ENCODE measurements around the gene ANKRD60. TPM values are rescaled to one million over a fixed set of nuclear protein-coding genes. Genes with fewer than 3 reads are reported as not detected.

The ANKRD60 gene
- polyA plus RNA-seq = not detected
- long read RNA-seq, donor 1 = 0 reads
- long read RNA-seq, donor 2 = 0 reads
- long read RNA-seq, donor 3 = 0 reads
- long read RNA-seq, donor 4 = 0 reads
- long read RNA-seq, donor 5 = 0 reads
- long read RNA-seq, donor 6 = 0 reads
- long read RNA-seq, donor 7 = 0 reads
- long read RNA-seq, donor 8 = 0 reads
- long read RNA-seq, donor 9 = 0 reads
- long read RNA-seq, donor 10 = 0 reads

DNA sequence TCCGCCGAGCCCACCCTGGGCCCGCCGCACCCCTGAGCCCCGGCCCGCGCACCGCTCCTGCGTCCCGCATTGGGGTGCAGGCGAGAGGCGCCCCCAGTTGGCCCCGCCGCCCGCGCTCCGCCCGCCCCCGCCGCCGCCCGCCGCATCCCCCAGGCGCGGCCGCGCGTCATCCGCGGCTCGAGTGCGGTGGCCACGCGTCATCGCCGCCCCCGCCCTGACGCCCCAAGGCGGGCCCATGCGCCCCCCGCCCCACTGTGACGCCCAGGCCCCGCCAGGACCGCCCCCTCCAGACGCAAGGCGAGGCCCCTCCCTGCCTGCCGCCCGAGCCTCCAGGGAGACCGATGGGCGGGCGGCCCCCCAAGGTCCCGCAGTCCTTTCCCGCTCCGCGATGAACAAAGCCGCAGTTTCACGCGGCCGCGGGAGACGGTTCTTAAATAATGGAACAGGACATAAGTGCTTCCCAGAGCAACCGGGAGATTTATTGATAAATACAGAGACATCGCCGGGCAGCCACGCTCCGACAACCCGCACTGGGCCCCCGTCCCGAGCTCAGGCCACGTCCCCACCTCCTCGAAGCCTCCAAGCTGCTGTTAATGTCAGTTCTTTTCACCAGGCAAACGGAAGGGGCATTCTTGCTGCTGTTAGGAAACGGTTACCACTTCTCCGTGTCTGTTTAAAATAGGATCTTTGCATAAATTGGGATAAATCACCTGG lies at the start of gene ANKRD60:
Gene ANKRD60 (minus strand): TSS at position 170 of the 714 bp plus-strand sequence. CDS start 0 bp downstream, at position 170.
- Histone ChIP-seq H3K27me3 (ENCODE audit: control insufficient read depth in 3 of 3, insufficient read depth in 3 of 3, low read length in 3 of 3) (peaks cover 3 to 50% (median 30%) of the 10 kb centered on the region in 3 donors), H3K4me3 (ENCODE audit: low read depth in 1 of 3, low read length in 3 of 3) (peak within 1 kb of the TSS in 1 of 3 donors; percentile 16), H3K9me3 (ENCODE audit: control insufficient read depth in 2 of 2, insufficient read depth in 1 of 2, low read depth in 1 of 2, low read length in 1 of 2) (peaks cover 0 to 7% of the 10 kb centered on the region in 2 donors), H3K27ac (ENCODE audit: low read depth in 1 of 3, low read length in 2 of 3) (no peak within 1 kb of the TSS), H3K36me3 (ENCODE audit: control insufficient read depth in 3 of 3, insufficient read depth in 2 of 3, low read depth in 1 of 3, low read length in 3 of 3) (peaks cover 0 to 4% (median 0%) of the 10 kb centered on the region in 3 donors), H3K4me1 (ENCODE audit: control insufficient read depth in 3 of 3, insufficient read depth in 2 of 3, low read depth in 1 of 3, low read length in 2 of 3) (no peaks in the 10 kb centered on the region)
- DNase-seq (peak in 1 of 2 donors; percentile 43), FAIRE-seq (no peak)
- 1 to 3% (median 2%) methylated on average over 37 to 74 of the region's 74 CpGs for WGBS, 3 donors

DNA sequence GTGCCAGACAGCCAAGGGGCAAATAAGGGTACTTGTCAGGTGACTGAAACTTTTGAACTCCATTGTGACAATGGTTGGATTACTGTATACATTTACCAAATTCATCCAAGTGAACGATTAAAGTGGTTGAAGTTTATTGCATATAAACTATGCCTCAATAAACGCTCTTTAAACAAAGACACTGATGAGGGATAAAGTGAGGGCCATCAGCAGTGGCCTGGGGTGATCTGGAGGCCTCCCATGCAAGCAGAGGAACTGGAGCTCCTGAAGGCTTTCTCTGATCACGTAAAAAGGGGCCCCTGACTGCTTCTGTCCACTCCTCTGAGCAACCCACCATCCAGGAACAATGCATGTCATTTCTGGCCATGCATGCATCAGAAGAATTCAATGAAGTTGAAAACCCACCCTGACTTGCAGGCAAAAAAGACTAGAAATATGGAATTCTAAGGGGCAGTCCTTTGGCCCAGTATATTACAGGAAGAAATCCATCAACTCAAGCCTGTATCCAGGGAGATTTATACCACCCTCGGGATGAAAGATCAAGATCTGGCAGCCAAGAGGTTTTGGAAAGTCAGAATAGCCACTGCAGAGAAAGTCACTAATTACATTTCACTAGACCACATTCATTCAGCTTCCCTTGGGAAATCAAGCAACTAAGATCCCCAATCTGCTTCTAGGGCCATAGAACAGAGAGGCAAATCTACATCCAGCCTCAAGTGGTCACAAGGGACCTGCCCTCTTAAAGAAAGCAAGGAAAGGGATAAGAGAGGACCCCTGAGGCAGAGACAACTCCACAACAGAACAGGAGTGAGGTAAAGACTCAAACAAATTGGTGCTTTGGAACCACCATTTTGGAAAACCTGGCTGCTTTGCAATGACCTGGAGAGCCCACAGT lies 49.4 kb upstream of the ANKRD60 start:
- no peak overlapping the region for H3K27ac ChIP-seq (ENCODE audit: low read depth in 1 of 3, low read length in 2 of 3)

DNA sequence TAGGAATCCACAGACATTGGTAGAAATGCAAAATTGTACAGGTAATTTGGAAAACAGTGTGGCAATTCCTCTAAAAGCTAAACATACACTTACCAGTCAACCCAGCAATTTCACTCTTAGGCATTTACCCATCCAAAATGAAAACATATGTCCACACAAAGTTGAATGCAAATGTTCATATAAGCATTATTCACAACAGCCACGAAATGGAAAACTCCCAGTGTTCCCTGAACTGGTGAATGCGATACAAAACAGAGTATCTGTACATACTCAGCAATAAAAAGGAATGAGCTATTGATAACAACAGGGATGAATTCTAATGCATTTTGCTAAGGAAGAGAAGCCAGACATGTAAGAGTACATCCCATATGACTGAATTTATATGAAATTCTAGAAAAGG lies 48.7 kb upstream of the ANKRD60 start:
- Histone ChIP-seq H3K27me3 (ENCODE audit: control insufficient read depth in 3 of 3, insufficient read depth in 3 of 3, low read length in 3 of 3) (no peaks in the 10 kb centered on the region), H3K9me3 (ENCODE audit: control insufficient read depth in 2 of 2, insufficient read depth in 1 of 2, low read depth in 1 of 2, low read length in 1 of 2) (peaks cover 0 to 4% of the 10 kb centered on the region in 2 donors), H3K27ac (ENCODE audit: low read depth in 1 of 3, low read length in 2 of 3) (no peak overlapping the region), H3K4me1 (ENCODE audit: control insufficient read depth in 3 of 3, insufficient read depth in 2 of 3, low read depth in 1 of 3, low read length in 2 of 3) (no peaks in the 10 kb centered on the region), H3K36me3 (ENCODE audit: control insufficient read depth in 3 of 3, insufficient read depth in 2 of 3, low read depth in 1 of 3, low read length in 3 of 3) (peaks cover 0 to 2% (median under 1%) of the 10 kb centered on the region in 3 donors), H3K4me3 (ENCODE audit: low read depth in 1 of 3, low read length in 3 of 3) (no peak overlapping the region)
- 91 to 93% (median 92%) methylated on average over 2 of the region's 2 CpGs for WGBS, 3 donors
- no peak for DNase-seq
- FAIRE-seq = no peak

More for the DNA sequence above, 49.4 kb upstream of the ANKRD60 start:
- WGBS, 3 donors = 58 to 75% (median 59%) methylated on average over 4 of the region's 4 CpGs
- DNase-seq = no peak
- Histone ChIP-seq H3K4me1 (ENCODE audit: control insufficient read depth in 3 of 3, insufficient read depth in 2 of 3, low read depth in 1 of 3, low read length in 2 of 3) (no peaks in the 10 kb centered on the region), H3K27me3 (ENCODE audit: control insufficient read depth in 3 of 3, insufficient read depth in 3 of 3, low read length in 3 of 3) (no peaks in the 10 kb centered on the region), H3K9me3 (ENCODE audit: control insufficient read depth in 2 of 2, insufficient read depth in 1 of 2, low read depth in 1 of 2, low read length in 1 of 2) (peaks cover 0 to 4% of the 10 kb centered on the region in 2 donors), H3K36me3 (ENCODE audit: control insufficient read depth in 3 of 3, insufficient read depth in 2 of 3, low read depth in 1 of 3, low read length in 3 of 3) (no peaks in the 10 kb centered on the region), H3K4me3 (ENCODE audit: low read depth in 1 of 3, low read length in 3 of 3) (no peak overlapping the region)
- FAIRE-seq = no peak

DNA sequence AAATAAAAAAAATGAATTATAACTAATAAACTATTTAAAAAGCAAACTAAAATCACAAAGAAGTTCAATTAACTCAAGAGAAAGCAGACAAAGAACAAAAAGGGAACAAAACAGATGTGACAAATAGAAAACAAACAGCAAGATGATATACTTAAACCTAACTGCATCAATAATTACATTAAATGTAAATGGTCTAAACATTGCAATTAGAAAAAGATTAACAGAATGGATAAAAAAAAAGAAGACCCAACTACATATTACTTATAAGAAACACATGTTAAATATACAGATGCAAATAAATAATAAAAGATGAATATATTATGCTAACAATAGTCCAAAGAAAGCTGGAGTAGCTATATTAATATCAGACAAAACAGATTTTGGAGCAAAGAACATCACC lies 45.9 kb upstream of the ANKRD60 start:
- Histone ChIP-seq H3K9me3 (ENCODE audit: control insufficient read depth in 2 of 2, insufficient read depth in 1 of 2, low read depth in 1 of 2, low read length in 1 of 2) (peaks cover 0 to 4% of the 10 kb centered on the region in 2 donors), H3K4me3 (ENCODE audit: low read depth in 1 of 3, low read length in 3 of 3) (no peak overlapping the region), H3K36me3 (ENCODE audit: control insufficient read depth in 3 of 3, insufficient read depth in 2 of 3, low read depth in 1 of 3, low read length in 3 of 3) (peaks cover 2 to 6% (median 5%) of the 10 kb centered on the region in 3 donors), H3K4me1 (ENCODE audit: control insufficient read depth in 3 of 3, insufficient read depth in 2 of 3, low read depth in 1 of 3, low read length in 2 of 3) (no peaks in the 10 kb centered on the region), H3K27me3 (ENCODE audit: control insufficient read depth in 3 of 3, insufficient read depth in 3 of 3, low read length in 3 of 3) (no peaks in the 10 kb centered on the region), H3K27ac (ENCODE audit: low read depth in 1 of 3, low read length in 2 of 3) (no peak overlapping the region)
- DNase-seq (no peak), FAIRE-seq (no peak)

- WGBS, 3 donors = 81 to 94% (median 90%) methylated on average over 9 of the region's 9 CpGs
- H3K4me1 ChIP-seq (ENCODE audit: control insufficient read depth in 3 of 3, insufficient read depth in 2 of 3, low read depth in 1 of 3, low read length in 2 of 3) = no peaks in the 10 kb centered on the region
Observed at GRCh38 chr20:58271606-58272351, 43.3 kb upstream of the ANKRD60 start.

DNA sequence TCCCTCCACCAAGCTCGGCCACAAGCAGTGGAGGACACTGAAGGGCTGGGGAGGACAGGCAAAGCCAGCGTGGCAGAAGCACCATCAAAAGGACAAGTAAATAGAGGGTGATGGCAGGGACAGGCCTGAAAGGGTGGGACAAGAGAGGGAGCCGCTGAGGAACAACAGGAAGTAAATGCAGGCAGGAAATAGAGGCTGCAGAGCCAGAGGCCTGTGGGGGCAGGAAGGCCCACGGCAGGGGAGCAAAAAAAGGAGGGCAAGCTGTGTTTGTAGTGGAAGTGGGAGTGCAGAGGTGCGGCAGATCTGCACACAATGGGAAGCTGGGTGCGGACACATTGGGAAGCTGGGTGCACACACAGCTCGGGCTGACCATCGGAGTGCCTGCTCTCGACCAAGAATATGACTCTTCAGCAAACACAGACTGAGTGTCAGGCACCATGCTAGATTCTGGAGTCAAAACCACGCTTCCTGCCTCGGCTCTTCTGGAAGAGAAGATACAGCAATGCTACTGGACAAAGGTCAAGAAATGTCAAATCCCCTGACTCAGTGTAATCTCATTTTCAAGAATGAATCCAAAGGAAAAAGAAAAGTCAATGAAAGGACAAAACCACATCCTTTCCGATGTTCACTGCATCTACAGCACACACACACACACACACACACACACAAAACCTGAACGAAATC lies 40.6 kb upstream of the ANKRD60 start:
- Histone ChIP-seq H3K27me3 (ENCODE audit: control insufficient read depth in 3 of 3, insufficient read depth in 3 of 3, low read length in 3 of 3) (no peaks in the 10 kb centered on the region), H3K36me3 (ENCODE audit: control insufficient read depth in 3 of 3, insufficient read depth in 2 of 3, low read depth in 1 of 3, low read length in 3 of 3) (peaks cover 2 to 40% (median 6%) of the 10 kb centered on the region in 3 donors), H3K4me3 (ENCODE audit: low read depth in 1 of 3, low read length in 3 of 3) (no peak overlapping the region), H3K9me3 (ENCODE audit: control insufficient read depth in 2 of 2, insufficient read depth in 1 of 2, low read depth in 1 of 2, low read length in 1 of 2) (peaks cover 0 to 4% of the 10 kb centered on the region in 2 donors), H3K4me1 (ENCODE audit: control insufficient read depth in 3 of 3, insufficient read depth in 2 of 3, low read depth in 1 of 3, low read length in 2 of 3) (no peaks in the 10 kb centered on the region), H3K27ac (ENCODE audit: low read depth in 1 of 3, low read length in 2 of 3) (no peak overlapping the region)
- no peak for FAIRE-seq
- no peak for DNase-seq
- 78 to 86% (median 85%) methylated on average over 13 of the region's 13 CpGs for WGBS, 3 donors

More at GRCh38 chr20:58271606-58272351, 43.3 kb upstream of the ANKRD60 start:
- H3K36me3 ChIP-seq (ENCODE audit: control insufficient read depth in 3 of 3, insufficient read depth in 2 of 3, low read depth in 1 of 3, low read length in 3 of 3) = peaks cover 2 to 21% (median 6%) of the 10 kb centered on the region in 3 donors
- H3K27me3 ChIP-seq (ENCODE audit: control insufficient read depth in 3 of 3, insufficient read depth in 3 of 3, low read length in 3 of 3) = no peaks in the 10 kb centered on the region
- no peak for FAIRE-seq
- no peak overlapping the region for H3K4me3 ChIP-seq (ENCODE audit: low read depth in 1 of 3, low read length in 3 of 3)
- DNase-seq = no peak
- peaks cover 0 to 4% of the 10 kb centered on the region in 2 donors for H3K9me3 ChIP-seq (ENCODE audit: control insufficient read depth in 2 of 2, insufficient read depth in 1 of 2, low read depth in 1 of 2, low read length in 1 of 2)
- no peak overlapping the region for H3K27ac ChIP-seq (ENCODE audit: low read depth in 1 of 3, low read length in 2 of 3)

DNA sequence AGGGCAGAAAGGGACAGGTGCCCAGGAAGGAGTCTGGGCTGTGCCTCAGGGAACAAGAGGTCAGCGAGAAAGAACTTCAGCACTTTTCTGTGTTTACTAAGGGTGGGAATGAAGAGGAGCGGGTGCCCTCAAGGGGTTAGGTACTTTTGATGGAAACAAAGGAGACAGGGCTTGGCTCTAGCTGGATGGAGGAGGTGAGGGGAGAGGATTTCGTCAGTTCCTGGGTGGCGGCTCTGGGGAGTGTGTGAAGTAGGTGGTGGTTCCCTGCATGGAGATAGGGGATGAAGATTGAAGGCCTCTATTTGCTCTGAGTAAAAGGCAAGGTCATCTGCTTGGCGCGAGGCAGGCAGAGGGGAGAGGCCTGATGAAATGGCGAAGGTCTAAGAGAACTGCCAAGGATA lies 40.0 kb upstream of the ANKRD60 start:
- H3K36me3 ChIP-seq (ENCODE audit: control insufficient read depth in 3 of 3, insufficient read depth in 2 of 3, low read depth in 1 of 3, low read length in 3 of 3) = peaks cover 5 to 42% (median 6%) of the 10 kb centered on the region in 3 donors
- no peaks in the 10 kb centered on the region for H3K4me1 ChIP-seq (ENCODE audit: control insufficient read depth in 3 of 3, insufficient read depth in 2 of 3, low read depth in 1 of 3, low read length in 2 of 3)
- no peaks in the 10 kb centered on the region for H3K9me3 ChIP-seq (ENCODE audit: control insufficient read depth in 2 of 2, insufficient read depth in 1 of 2, low read depth in 1 of 2, low read length in 1 of 2)
- 71 to 87% (median 81%) methylated on average over 7 of the region's 7 CpGs for WGBS, 3 donors
- H3K4me3 ChIP-seq (ENCODE audit: low read depth in 1 of 3, low read length in 3 of 3) = no peak overlapping the region
- DNase-seq (peak; percentile 15 to 29), FAIRE-seq (no peak)
- no peaks in the 10 kb centered on the region for H3K27me3 ChIP-seq (ENCODE audit: control insufficient read depth in 3 of 3, insufficient read depth in 3 of 3, low read length in 3 of 3)
- no peak overlapping the region for H3K27ac ChIP-seq (ENCODE audit: low read depth in 1 of 3, low read length in 2 of 3)
